HCT116 (cell line): ENCODE data around the gene EDNRA. TPM values are rescaled to one million over a fixed set of nuclear protein-coding genes. Genes with fewer than 3 reads are reported as not detected.

Source experiments
- ATAC-seq: fragments of 200-7000 bp; cut with Tn5 transposase; 2 replicates; pipeline ENCODE4 v1.9.1; 2020; ENCODE audit warnings: mild to moderate bottlenecking, moderate library complexity
- BruUV-seq: library from RNA; stranded (reverse); fragments of 400-500 nt; replicated peaks from 2 replicates; lab custom pipeline; 2021; lab: Mats Ljungman, UMichigan
- CTCF ChIA-PET: fragments of 300-600 bp; sonication (Branson Sonifier 250); formaldehyde crosslinking; loops from one replicate; lab custom pipeline; 2021; ENCODE audit warnings: antibody characterized with exemption; lab: Charles Lee
- POLR2A ChIA-PET: fragments of 300-600, 350-600 bp; sonication (Branson Sonifier 250); formaldehyde crosslinking; loops from one replicate; lab custom pipeline; 2021; ENCODE audit warnings: antibody characterized with exemption; lab: Charles Lee
- RAD21 ChIA-PET, 2 experiments: fragments of 300-600 bp; sonication (Branson Sonifier 250); formaldehyde crosslinking; loops; one replicate each; lab custom pipeline; 2023; ENCODE audit warnings: low total read pairs in 2 of 2; ENCODE audit not compliant: uncharacterized antibody in 2 of 2, unreplicated experiment in 2 of 2, low non-redundant PET in 1 of 2; lab: Charles Lee
- DNase-seq: peaks from one replicate; pipeline ENCODE4 v3.0.0-alpha.2; 2010; ENCODE audit warnings: low read depth, low spot score
- H2AFZ ChIP-seq: fragments of 200-600 bp; shearing (Covaris generic), sonication (generic); 2 replicates; pipeline ENCODE4 v1.6.1; 2017; ENCODE audit warnings: low read depth, mixed run types, mixed read lengths, antibody characterized with exemption, low read length; ENCODE audit not compliant: poor library complexity, severe bottlenecking
- H3K27ac ChIP-seq: 2 replicates; pipeline ENCODE4 v1.5.1; 2012; ENCODE audit warnings: low read depth, low read length
- H3K27me3 ChIP-seq: fragments of 200-600 bp; sonication (generic); 2 replicates; pipeline ENCODE4 v1.6.1; 2016; ENCODE audit warnings: mixed run types, low read length, mixed read lengths; ENCODE audit not compliant: insufficient read depth
- H3K36me3 ChIP-seq, 2 experiments: fragments of 200-500 bp in 1 of 2; fragments of 200-600 bp in 1 of 2; sonication (Bioruptor generic) in 1 of 2; sonication (generic) in 1 of 2; 2 replicates each; pipeline versions ENCODE4 v1.5.1 to v1.6.1; 2014 to 2016; ENCODE audit warnings: low read length in 2 of 2, inconsistent platforms in 1 of 2, mixed read lengths in 1 of 2, mixed run types in 1 of 2; ENCODE audit not compliant: insufficient read depth in 2 of 2, control insufficient read depth in 1 of 2
- H3K4me1 ChIP-seq, 2 experiments: fragments of 200-600 bp in 1 of 2; sonication (generic) in 1 of 2; 2 replicates each; pipeline versions ENCODE4 v1.5.1 to v1.6.1; 2012 to 2017; ENCODE audit warnings: low read length in 2 of 2, inconsistent platforms in 1 of 2, mild to moderate bottlenecking in 1 of 2, mixed read lengths in 1 of 2, mixed run types in 1 of 2, moderate library complexity in 1 of 2; ENCODE audit not compliant: insufficient read depth in 2 of 2, control insufficient read depth in 1 of 2
- H3K4me2 ChIP-seq: fragments of 200-600 bp; sonication (generic); 2 replicates; pipeline ENCODE4 v1.6.1; 2017; ENCODE audit warnings: mixed run types, low read length, mixed read lengths
- H3K4me3 ChIP-seq, 2 experiments: fragments of 200-600 bp in 1 of 2; sonication (generic) in 1 of 2; replicated peaks in 1 of 2; 2 replicates each; pipeline ENCODE4 v1.5.1; 2011 to 2016; ENCODE audit warnings: low read length in 2 of 2, control low read depth in 1 of 2, low read depth in 1 of 2, mild to moderate bottlenecking in 1 of 2, mixed read lengths in 1 of 2, mixed run types in 1 of 2
- H3K79me2 ChIP-seq: fragments of 200-600 bp; sonication (generic); 2 replicates; pipeline ENCODE4 v1.6.1; 2017; ENCODE audit warnings: mild to moderate bottlenecking, mixed run types, low read length, moderate library complexity, mixed read lengths; ENCODE audit not compliant: insufficient read depth
- H3K9ac ChIP-seq: fragments of 200-600 bp; sonication (generic); 2 replicates; pipeline ENCODE4 v1.6.1; 2016; ENCODE audit warnings: low read length, mixed read lengths
- H3K9me2 ChIP-seq: fragments of 200-600 bp; sonication (generic), shearing (Covaris generic); 2 replicates; pipeline ENCODE4 v1.6.1; 2017; ENCODE audit warnings: mixed run types, mild to moderate bottlenecking, moderate library complexity; ENCODE audit not compliant: insufficient read depth
- H3K9me3 ChIP-seq, 2 experiments: fragments of 200-500 bp in 1 of 2; fragments of 200-600 bp in 1 of 2; sonication (Bioruptor generic) in 1 of 2; sonication (generic) in 1 of 2; 2 replicates each; pipeline ENCODE4 v1.6.1; 2014 to 2017; ENCODE audit warnings: low read length in 2 of 2, mixed read lengths in 2 of 2, inconsistent platforms in 1 of 2, low read depth in 1 of 2, mild to moderate bottlenecking in 1 of 2, mixed run types in 1 of 2, moderate library complexity in 1 of 2; ENCODE audit not compliant: control insufficient read depth in 1 of 2, insufficient read depth in 1 of 2
- H4K20me1 ChIP-seq: fragments of 200-600 bp; sonication (generic), shearing (Covaris generic); 2 replicates; pipeline ENCODE4 v1.6.1; 2017; ENCODE audit warnings: mixed run types, mild to moderate bottlenecking, moderate library complexity; ENCODE audit not compliant: insufficient read depth
- CEBPB ChIP-seq: IDR thresholded peaks from 2 replicates; pipeline ENCODE4 v1.6.1; 2012; ENCODE audit warnings: low read depth
- EGR1 ChIP-seq: IDR thresholded peaks from 2 replicates; pipeline ENCODE4 v1.6.1; 2012; ENCODE audit warnings: low read depth
- ELF1 ChIP-seq: IDR thresholded peaks from 2 replicates; pipeline ENCODE4 v1.6.1; 2012; ENCODE audit warnings: low read depth, borderline replicate concordance
- EZH2 ChIP-seq: fragments of 200-600 bp; sonication (generic); IDR thresholded peaks from 2 replicates; pipeline ENCODE4 v1.6.1; 2017; ENCODE audit warnings: antibody characterized with exemption, mixed run types
- EZH2phosphoT487 ChIP-seq: fragments of 200-600 bp; IDR thresholded peaks from 2 replicates; pipeline ENCODE4 v1.6.1; 2018; ENCODE audit warnings: antibody characterized with exemption, borderline replicate concordance
- FOSL1 ChIP-seq: IDR thresholded peaks from 2 replicates; pipeline ENCODE4 v1.6.1; 2012; ENCODE audit warnings: low read depth
- JUND ChIP-seq: IDR thresholded peaks from 2 replicates; pipeline ENCODE4 v1.6.1; 2012
- MAX ChIP-seq: IDR thresholded peaks from 2 replicates; pipeline ENCODE4 v1.6.1; 2012
- POLR2A ChIP-seq: IDR thresholded peaks from 2 replicates; pipeline ENCODE4 v1.7.0; 2011; ENCODE audit warnings: borderline replicate concordance; ENCODE audit not compliant: insufficient read depth, insufficient read length; ENCODE audit errors: extremely low read depth
- POLR2AphosphoS5 ChIP-seq: IDR thresholded peaks from 2 replicates; pipeline ENCODE4 v1.6.1; 2011; ENCODE audit warnings: mild to moderate bottlenecking, low read depth, low read length, moderate library complexity
- RAD21 ChIP-seq: IDR thresholded peaks from 2 replicates; pipeline ENCODE4 v1.6.1; 2012; ENCODE audit warnings: low read depth, mild to moderate bottlenecking
- SIN3A ChIP-seq: IDR thresholded peaks from 2 replicates; pipeline ENCODE4 v1.6.1; 2012; ENCODE audit warnings: low read depth
- SP1 ChIP-seq: IDR thresholded peaks from 2 replicates; pipeline ENCODE4 v1.6.1; 2012; ENCODE audit warnings: low read depth
- SRF ChIP-seq: IDR thresholded peaks from 2 replicates; pipeline ENCODE4 v1.6.1; 2012; ENCODE audit warnings: low read depth
- YY1 ChIP-seq: IDR thresholded peaks from 2 replicates; pipeline ENCODE4 v1.6.1; 2011; ENCODE audit warnings: low read length, low read depth, moderate library complexity, mild to moderate bottlenecking; ENCODE audit not compliant: insufficient replicate concordance; ENCODE audit errors: extremely low read depth
- ZFX ChIP-seq: fragments of 450-650 bp; IDR thresholded peaks from 2 replicates; pipeline ENCODE4 v1.6.1; 2017
- ZNF274 ChIP-seq: fragments of 200-500 bp; sonication (Bioruptor generic); IDR thresholded peaks from 2 replicates; pipeline ENCODE4 v1.6.1; 2014; ENCODE audit warnings: mild to moderate bottlenecking, low read depth, low read length, inconsistent platforms
- intact Hi-C: fragments of 100-400 bp; cut with micrococcal nuclease; formaldehyde crosslinking; loops from 2 replicates; pipeline ENCODE4 v1.10.0; 2022
- total RNA-seq: library from RNA; stranded (reverse); gene quantifications from one replicate; pipeline ENCODE4 v1.2.1, GENCODE V29; 2021; ENCODE audit not compliant: unreplicated experiment
- TF ChIP-seq, protein P1 (sequence below): IDR thresholded peaks from 2 replicates; pipeline ENCODE4 v1.6.1; 2012; ENCODE audit warnings: low read depth
- TF ChIP-seq, protein P2 (sequence below), 3 experiments: fragments of 200-600 bp in 1 of 3; sonication (generic) in 1 of 3; IDR thresholded peaks in 2 of 3; conservative IDR thresholded peaks in 1 of 3; 2 replicates each; pipeline ENCODE4 v1.5.1; 2012 to 2017; ENCODE audit warnings: low read depth in 2 of 3, low read length in 2 of 3, antibody characterized with exemption in 1 of 3, borderline replicate concordance in 1 of 3, control low read depth in 1 of 3, mild to moderate bottlenecking in 1 of 3, mixed read lengths in 1 of 3, mixed run types in 1 of 3, moderate library complexity in 1 of 3; ENCODE audit not compliant: insufficient read depth in 1 of 3

EDNRA gene
- total RNA-seq, 1 experiment from 2014 or later = 2.0 TPM

DNA sequence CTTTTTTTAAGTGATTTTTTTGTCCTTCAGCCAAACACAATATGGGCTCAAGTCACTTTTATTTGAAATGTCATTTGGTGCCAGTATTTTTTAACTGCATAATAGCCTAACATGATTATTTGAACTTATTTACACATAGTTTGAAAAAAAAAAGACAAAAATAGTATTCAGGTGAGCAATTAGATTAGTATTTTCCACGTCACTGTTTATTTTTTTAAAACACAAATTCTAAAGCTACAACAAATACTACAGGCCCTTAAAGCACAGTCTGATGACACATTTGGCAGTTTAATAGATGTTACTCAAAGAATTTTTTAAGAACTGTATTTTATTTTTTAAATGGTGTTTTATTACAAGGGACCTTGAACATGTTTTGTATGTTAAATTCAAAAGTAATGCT is 62.1 kb downstream of the EDNRA start:
- Histone ChIP-seq H3K27ac (no peak overlapping the region), H3K4me2 (no peak overlapping the region), H3K27me3 (no peaks in the 10 kb centered on the region), H3K9me2 (no peaks in the 10 kb centered on the region), H4K20me1 (no peaks in the 10 kb centered on the region), H3K4me3 (no peak overlapping the region), H3K9ac (no peak overlapping the region), H3K4me1 (no peaks in the 10 kb centered on the region), H3K36me3 (no peaks in the 10 kb centered on the region), H3K9me3 (no peaks in the 10 kb centered on the region), H3K79me2 (no peaks in the 10 kb centered on the region), H2AFZ (no peak overlapping the region)
- CTCF ChIA-PET = no interaction called here
- TF ChIP-seq JUND (no peak), CEBPB (no peak), EZH2 (no peak), SIN3A (no peak), POLR2AphosphoS5 (no peak), FOSL1 (no peak), ZNF274 (no peak), EGR1 (no peak), POLR2A (no peak), RAD21 (no peak), MAX (no peak), ZFX (no peak), SP1 (no peak), EZH2phosphoT487 (no peak), YY1 (no peak), ELF1 (no peak), SRF (no peak)
- TF ChIP-seq, protein P1, sequence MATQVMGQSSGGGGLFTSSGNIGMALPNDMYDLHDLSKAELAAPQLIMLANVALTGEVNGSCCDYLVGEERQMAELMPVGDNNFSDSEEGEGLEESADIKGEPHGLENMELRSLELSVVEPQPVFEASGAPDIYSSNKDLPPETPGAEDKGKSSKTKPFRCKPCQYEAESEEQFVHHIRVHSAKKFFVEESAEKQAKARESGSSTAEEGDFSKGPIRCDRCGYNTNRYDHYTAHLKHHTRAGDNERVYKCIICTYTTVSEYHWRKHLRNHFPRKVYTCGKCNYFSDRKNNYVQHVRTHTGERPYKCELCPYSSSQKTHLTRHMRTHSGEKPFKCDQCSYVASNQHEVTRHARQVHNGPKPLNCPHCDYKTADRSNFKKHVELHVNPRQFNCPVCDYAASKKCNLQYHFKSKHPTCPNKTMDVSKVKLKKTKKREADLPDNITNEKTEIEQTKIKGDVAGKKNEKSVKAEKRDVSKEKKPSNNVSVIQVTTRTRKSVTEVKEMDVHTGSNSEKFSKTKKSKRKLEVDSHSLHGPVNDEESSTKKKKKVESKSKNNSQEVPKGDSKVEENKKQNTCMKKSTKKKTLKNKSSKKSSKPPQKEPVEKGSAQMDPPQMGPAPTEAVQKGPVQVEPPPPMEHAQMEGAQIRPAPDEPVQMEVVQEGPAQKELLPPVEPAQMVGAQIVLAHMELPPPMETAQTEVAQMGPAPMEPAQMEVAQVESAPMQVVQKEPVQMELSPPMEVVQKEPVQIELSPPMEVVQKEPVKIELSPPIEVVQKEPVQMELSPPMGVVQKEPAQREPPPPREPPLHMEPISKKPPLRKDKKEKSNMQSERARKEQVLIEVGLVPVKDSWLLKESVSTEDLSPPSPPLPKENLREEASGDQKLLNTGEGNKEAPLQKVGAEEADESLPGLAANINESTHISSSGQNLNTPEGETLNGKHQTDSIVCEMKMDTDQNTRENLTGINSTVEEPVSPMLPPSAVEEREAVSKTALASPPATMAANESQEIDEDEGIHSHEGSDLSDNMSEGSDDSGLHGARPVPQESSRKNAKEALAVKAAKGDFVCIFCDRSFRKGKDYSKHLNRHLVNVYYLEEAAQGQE = no peak
- TF ChIP-seq, protein P2, sequence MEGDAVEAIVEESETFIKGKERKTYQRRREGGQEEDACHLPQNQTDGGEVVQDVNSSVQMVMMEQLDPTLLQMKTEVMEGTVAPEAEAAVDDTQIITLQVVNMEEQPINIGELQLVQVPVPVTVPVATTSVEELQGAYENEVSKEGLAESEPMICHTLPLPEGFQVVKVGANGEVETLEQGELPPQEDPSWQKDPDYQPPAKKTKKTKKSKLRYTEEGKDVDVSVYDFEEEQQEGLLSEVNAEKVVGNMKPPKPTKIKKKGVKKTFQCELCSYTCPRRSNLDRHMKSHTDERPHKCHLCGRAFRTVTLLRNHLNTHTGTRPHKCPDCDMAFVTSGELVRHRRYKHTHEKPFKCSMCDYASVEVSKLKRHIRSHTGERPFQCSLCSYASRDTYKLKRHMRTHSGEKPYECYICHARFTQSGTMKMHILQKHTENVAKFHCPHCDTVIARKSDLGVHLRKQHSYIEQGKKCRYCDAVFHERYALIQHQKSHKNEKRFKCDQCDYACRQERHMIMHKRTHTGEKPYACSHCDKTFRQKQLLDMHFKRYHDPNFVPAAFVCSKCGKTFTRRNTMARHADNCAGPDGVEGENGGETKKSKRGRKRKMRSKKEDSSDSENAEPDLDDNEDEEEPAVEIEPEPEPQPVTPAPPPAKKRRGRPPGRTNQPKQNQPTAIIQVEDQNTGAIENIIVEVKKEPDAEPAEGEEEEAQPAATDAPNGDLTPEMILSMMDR (IDR thresholded peaks at IDR 0.05 in 2 of 3, conservative IDR thresholded peaks at IDR 0.05 in 1 of 3; ENCODE audit: borderline replicate concordance in 1 of 3, insufficient read depth in 1 of 3, low read depth in 2 of 3, low read length in 2 of 3) = no peak
- no TSS peak for BruUV-seq
- no peak for ATAC-seq
- intact Hi-C loops = no loop called here
- no peak for DNase-seq
- POLR2A ChIA-PET = no interaction called here
- RAD21 ChIA-PET = no interaction called here
